Transverse colon (tissue), 4 donors: ENCODE data around the gene TJP3. TPM values are rescaled to one million over a fixed set of nuclear protein-coding genes. Genes with fewer than 3 reads are reported as not detected.

ENCODE experiments used
- DNase-seq: peaks from one replicate; pipeline ENCODE4 v3.0.0-alpha.2; 2019
- H3K27ac ChIP-seq, 4 donors: fragments of 200-600 bp; sonication (generic); 2 replicates each; pipeline ENCODE4 v1.5.1; 2016 to 2018; ENCODE audit warnings: inconsistent platforms in 4 of 4
- H3K27me3 ChIP-seq: fragments of 200-600 bp; sonication (generic); 2 replicates; pipeline ENCODE4 v1.5.1; 2017; ENCODE audit warnings: inconsistent platforms
- H3K36me3 ChIP-seq, 4 donors: fragments of 200-600 bp; sonication (generic); 2 replicates each; pipeline ENCODE4 v1.5.1; 2017 to 2019; ENCODE audit warnings: inconsistent platforms in 4 of 4
- H3K4me1 ChIP-seq, 4 donors: fragments of 200-600 bp; sonication (generic); 2 replicates each; pipeline ENCODE4 v1.5.1; 2017 to 2020; ENCODE audit warnings: inconsistent platforms in 4 of 4
- H3K4me3 ChIP-seq, 4 donors: fragments of 200-600 bp; sonication (generic); 1 replicate in 1 of 4; 2 replicates in 3 of 4; pipeline versions ENCODE4 v1.5.1 to v1.6.1; 2017 to 2019; ENCODE audit warnings: inconsistent platforms in 4 of 4
- H3K9me3 ChIP-seq, 2 donors: fragments of 200-600 bp; sonication (generic); 2 replicates each; pipeline ENCODE4 v1.5.1; 2017 to 2019; ENCODE audit warnings: inconsistent platforms in 2 of 2
- EP300 ChIP-seq: sonication (generic); formaldehyde crosslinking; IDR thresholded peaks from one replicate; pipeline ENCODE4 v1.6.1; 2017; ENCODE audit warnings: antibody characterized with exemption, low read depth
- POLR2A ChIP-seq: fragments of 450-650 bp; IDR thresholded peaks from one replicate; pipeline ENCODE4 v1.6.1; 2016; ENCODE audit warnings: antibody characterized with exemption, mild to moderate bottlenecking, moderate library complexity
- POLR2AphosphoS5 ChIP-seq, 3 donors: sonication (generic); formaldehyde crosslinking; IDR thresholded peaks; one replicate each; pipeline ENCODE4 v1.6.1; 2016; ENCODE audit warnings: antibody characterized with exemption in 3 of 3
- WGBS, 2 donors: methylation state at CpG; one replicate each; pipeline ENCODE4 v1.1.5; 2018; ENCODE audit warnings: low coverage in 1 of 2; 5-methylcytosine and 5-hydroxymethylcytosine counted together
- in situ Hi-C, 4 donors: fragments of 200-750 bp; cut with MboI; loops; one replicate each; pipeline versions ENCODE4 v1.15.0 to v1.15.1; 2017; ENCODE audit warnings: low sequenced_read_pairs in 3 of 4, low pct_ligation_motif_present in 1 of 4, low pct_unique_long_range_greater_than_20kb in 1 of 4
- intact Hi-C: fragments of 100-400 bp; cut with DNase I; formaldehyde crosslinking; loops from one replicate; pipeline ENCODE4 v1.15.1; 2023; ENCODE audit warnings: low total_unique reads
- total RNA-seq, 4 donors: library from RNA; depleted of rRNA; stranded (reverse); fragments of >200 nt; gene quantifications; one replicate each; pipeline ENCODE4 v1.1.0, GENCODE V29; 2016
- TF ChIP-seq, protein P1 (sequence below), 5 experiments: fragments of 200-600 bp in 3 of 5; fragments of 450-650 bp in 2 of 5; sonication (generic) in 3 of 5; IDR thresholded peaks; 1 replicate in 2 of 5; 2 replicates in 3 of 5; pipeline ENCODE4 v1.5.1; 2016 to 2017; ENCODE audit warnings: antibody characterized with exemption in 5 of 5, inconsistent platforms in 3 of 5, mild to moderate bottlenecking in 2 of 5, moderate library complexity in 1 of 5

TJP3 gene
- total RNA-seq, 4 donors from 2014 or later, result 234 to 894 (median 282) TPM

DNA sequence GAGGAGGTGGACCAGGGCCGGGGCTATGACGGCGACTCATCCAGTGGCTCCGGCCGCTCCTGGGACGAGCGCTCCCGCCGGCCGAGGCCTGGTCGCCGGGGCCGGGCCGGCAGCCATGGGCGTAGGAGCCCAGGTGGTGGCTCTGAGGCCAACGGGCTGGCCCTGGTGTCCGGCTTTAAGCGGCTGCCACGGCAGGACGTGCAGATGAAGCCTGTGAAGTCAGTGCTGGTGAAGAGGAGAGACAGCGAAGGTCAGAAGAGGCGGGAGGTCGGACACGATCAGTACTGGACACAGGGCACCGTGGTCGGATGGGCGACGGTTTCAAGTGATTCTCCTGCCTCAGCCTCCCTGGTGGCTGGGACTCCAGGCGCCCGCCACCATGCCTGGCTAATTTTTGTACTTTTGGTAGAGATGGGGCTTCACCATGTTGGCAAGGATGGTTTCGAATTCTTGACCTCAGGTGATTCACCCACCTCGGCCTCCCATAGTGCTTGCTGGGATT is 22.3 kb downstream of the TJP3 start:
- peaks cover 0 to 6% (median 0%) of the 10 kb centered on the region in 4 donors for H3K36me3 ChIP-seq
- no peaks in the 10 kb centered on the region for H3K27me3 ChIP-seq
- in situ Hi-C loops, result no loop called here
- H3K4me3 ChIP-seq, result no peak overlapping the region
- peaks cover 0 to 21% (median 9%) of the 10 kb centered on the region in 4 donors for H3K4me1 ChIP-seq
- no peak overlapping the region for H3K27ac ChIP-seq
- WGBS, 2 donors, result 83 to 95% methylated on average over 1 to 18 of the region's 32 CpGs
- no peaks in the 10 kb centered on the region for H3K9me3 ChIP-seq
- TF ChIP-seq EP300, result no peak
- TF ChIP-seq, protein P1, sequence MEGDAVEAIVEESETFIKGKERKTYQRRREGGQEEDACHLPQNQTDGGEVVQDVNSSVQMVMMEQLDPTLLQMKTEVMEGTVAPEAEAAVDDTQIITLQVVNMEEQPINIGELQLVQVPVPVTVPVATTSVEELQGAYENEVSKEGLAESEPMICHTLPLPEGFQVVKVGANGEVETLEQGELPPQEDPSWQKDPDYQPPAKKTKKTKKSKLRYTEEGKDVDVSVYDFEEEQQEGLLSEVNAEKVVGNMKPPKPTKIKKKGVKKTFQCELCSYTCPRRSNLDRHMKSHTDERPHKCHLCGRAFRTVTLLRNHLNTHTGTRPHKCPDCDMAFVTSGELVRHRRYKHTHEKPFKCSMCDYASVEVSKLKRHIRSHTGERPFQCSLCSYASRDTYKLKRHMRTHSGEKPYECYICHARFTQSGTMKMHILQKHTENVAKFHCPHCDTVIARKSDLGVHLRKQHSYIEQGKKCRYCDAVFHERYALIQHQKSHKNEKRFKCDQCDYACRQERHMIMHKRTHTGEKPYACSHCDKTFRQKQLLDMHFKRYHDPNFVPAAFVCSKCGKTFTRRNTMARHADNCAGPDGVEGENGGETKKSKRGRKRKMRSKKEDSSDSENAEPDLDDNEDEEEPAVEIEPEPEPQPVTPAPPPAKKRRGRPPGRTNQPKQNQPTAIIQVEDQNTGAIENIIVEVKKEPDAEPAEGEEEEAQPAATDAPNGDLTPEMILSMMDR (IDR thresholded peaks at IDR 0.05), result no peak
- TF ChIP-seq POLR2A, result no peak
- TF ChIP-seq POLR2AphosphoS5 (IDR thresholded peaks at IDR 0.05), result no peak
- intact Hi-C loops, result no loop called here
- no peak for DNase-seq

DNA sequence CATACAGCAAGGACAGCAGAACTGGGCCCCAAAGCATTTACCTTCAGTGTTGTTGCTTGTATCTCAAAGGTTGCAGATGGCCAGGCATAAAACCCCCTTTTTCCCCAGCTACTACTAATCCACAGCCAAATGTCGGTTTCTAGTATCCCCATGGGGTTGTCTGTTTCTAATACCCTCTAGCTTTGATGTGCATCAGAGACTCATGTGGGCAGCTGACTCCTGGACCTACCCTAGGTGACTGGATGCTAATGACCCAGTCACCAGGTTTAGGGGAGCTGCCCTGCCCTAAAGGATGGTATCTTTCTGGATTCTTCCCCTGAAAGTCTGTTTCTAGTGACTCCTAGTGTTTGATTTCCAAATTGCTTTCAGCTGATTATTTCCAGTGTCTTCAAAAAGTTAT is 23.9 kb downstream of the TJP3 start:
- Histone ChIP-seq H3K27ac (no peak overlapping the region), H3K27me3 (no peaks in the 10 kb centered on the region), H3K4me1 (peaks cover 0 to 7% (median 3%) of the 10 kb centered on the region in 4 donors), H3K4me3 (no peak overlapping the region), H3K36me3 (peaks cover 0 to 6% (median 0%) of the 10 kb centered on the region in 4 donors), H3K9me3 (no peaks in the 10 kb centered on the region)
- no peak for DNase-seq
- whole genome bisulfite sequencing, 2 donors, result 94% methylated on average over 1 of the region's 1 CpG; no CpG with 5 or more reads in 1 of the 2 donors
- TF ChIP-seq, protein P1 (IDR thresholded peaks at IDR 0.05), result no peak
- TF ChIP-seq EP300, result no peak
- intact Hi-C loops, result no loop called here
- in situ Hi-C loops, result no loop called here

DNA sequence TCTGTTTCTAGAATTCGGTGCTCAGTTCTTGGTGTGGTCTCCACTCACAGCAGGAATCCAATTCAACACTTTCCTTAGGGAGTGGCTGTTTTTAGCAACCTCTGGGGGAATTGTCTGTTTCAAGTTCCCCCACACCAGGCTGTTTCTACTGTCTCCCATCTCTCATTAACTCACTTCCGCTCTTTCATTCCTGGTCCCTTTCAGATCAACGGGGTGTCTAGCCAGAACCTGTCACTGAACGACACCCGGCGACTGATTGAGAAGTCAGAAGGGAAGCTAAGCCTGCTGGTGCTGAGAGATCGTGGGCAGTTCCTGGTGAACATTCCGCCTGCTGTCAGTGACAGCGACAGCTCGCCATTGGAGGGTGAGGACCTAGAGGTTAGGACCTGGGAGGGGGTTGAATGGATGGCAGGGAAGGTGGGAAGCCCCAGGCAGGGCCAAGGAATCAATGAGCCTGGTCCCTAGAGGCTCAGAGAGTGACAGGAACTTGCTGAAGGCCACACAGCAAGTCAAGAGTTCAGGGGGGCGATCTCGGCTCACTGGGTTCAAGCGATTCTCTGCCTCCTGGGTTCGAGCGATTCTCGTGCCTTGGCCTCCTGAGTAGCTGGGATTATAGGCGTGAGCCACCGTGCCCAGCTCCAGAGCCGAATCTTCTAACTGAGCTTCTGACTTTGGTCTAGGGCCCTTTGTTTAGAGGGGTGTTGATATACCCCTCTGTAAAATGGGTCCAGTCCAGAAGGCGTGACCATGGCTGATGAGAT is 25.5 kb downstream of the TJP3 start:
- in situ Hi-C loops (no loop called here), intact Hi-C loops (no loop called here)
- 79 to 88% methylated on average over 2 to 20 of the region's 20 CpGs for WGBS, 2 donors

DNA sequence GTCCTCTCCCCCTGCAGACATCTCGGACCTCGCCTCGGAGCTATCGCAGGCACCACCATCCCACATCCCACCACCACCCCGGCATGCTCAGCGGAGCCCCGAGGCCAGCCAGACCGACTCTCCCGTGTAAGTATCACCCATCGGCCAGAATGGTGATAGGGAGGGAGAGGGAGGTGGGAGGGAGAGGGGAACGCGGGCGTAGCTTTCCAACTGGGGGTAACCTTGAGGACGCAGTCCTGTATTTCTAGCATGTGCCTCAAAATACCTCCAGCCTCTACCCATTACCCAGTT is 26.1 kb downstream of the TJP3 start:
- Histone ChIP-seq H3K36me3 (peaks cover 0 to 6% (median 0%) of the 10 kb centered on the region in 4 donors), H3K4me3 (no peak overlapping the region), H3K27me3 (no peaks in the 10 kb centered on the region), H3K4me1 (no peaks in the 10 kb centered on the region), H3K27ac (no peak overlapping the region), H3K9me3 (no peaks in the 10 kb centered on the region)
- 87 to 93% methylated on average over 9 to 14 of the region's 14 CpGs for whole genome bisulfite sequencing, 2 donors
- intact Hi-C loops (no loop called here), in situ Hi-C loops (no loop called here)
- TF ChIP-seq, protein P1 (IDR thresholded peaks at IDR 0.05), result no peak
- TF ChIP-seq POLR2A, result no peak
- TF ChIP-seq EP300, result no peak
- TF ChIP-seq POLR2AphosphoS5 (IDR thresholded peaks at IDR 0.05), result no peak
- DNase-seq, result no peak

More for the DNA sequence above, 25.5 kb downstream of the TJP3 start:
- no peaks in the 10 kb centered on the region for H3K27me3 ChIP-seq
- no peak overlapping the region for H3K27ac ChIP-seq
- H3K36me3 ChIP-seq, result peaks cover 0 to 6% (median 0%) of the 10 kb centered on the region in 4 donors
- no peaks in the 10 kb centered on the region for H3K4me1 ChIP-seq
- no peaks in the 10 kb centered on the region for H3K9me3 ChIP-seq
- TF ChIP-seq, protein P1 (IDR thresholded peaks at IDR 0.05), result no peak
- TF ChIP-seq POLR2AphosphoS5 (IDR thresholded peaks at IDR 0.05), result no peak
- no peak for TF ChIP-seq EP300
- TF ChIP-seq POLR2A, result no peak
- H3K4me3 ChIP-seq, result no peak overlapping the region
- no peak for DNase-seq
